ENCODE results near the gene ARL8A. TPM values are rescaled to one million over a fixed set of nuclear protein-coding genes. Genes with fewer than 3 reads are reported as not detected.
A peak's percentile ranks its signal among the peaks of the same experiment; 100 is the strongest.

Gene ARL8A
- total RNA-seq, 1 experiment from 2014 or later = 27.8 TPM

DNA sequence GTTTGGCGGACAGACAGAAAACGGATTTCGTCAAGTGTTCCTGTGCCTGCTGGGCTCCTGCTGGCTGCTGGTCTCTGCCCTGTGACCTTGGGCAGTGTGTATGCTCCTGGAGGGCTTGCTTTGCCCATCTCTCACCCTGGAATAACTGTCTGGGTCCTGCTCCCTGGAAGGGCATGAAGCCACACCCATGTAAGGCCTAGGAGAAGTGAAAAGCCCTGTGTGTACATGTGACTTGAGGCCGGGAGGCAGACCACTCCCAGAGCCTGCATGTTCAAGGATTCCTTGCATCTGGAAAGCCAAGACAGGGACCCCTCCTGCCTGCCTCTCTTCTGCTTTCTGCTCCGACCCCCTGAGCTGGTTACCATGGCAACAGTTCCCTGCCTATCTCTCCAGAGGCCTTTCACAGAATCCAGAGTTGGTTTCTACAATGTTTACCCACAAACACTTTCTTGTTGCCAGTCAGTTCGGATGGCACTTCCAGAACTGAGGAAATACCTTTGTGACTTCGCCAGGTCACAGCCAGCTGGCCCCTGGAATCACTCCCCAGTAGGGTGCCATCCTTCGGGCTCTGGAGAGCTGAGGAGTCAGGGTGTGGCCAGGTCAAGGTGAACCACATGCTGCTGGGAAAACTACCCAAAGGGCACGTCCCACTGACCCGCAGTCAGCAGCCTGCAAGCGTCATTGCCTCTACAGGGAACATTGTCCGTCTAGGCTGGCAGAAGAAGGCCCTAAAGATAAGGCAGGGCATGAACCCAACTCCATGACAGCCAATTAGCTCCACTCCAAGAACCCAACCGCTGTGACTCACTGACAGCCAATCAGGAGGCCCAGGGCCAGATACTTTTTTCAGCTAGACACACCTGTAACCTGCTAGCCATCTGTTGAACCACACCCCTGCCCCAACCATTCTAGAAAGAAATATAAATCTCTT is 36.5 kb downstream of the ARL8A start:
- no peak overlapping the region for H3K4me3 ChIP-seq (ENCODE audit: low read depth, low read length)
- no peaks in the 10 kb centered on the region for H3K27me3 Mint-ChIP-seq (ENCODE audit: insufficient read depth, unreplicated experiment)
- ChIA-PET POLR2A (interaction anchor here (0.5 to 3.5 kb wide), 2 partner anchors 55 to 98 kb away, joined by 4 to 50 read pairs; partner anchors contain the start of gene ELF3), CTCF (no interaction called here)
- H3K36me3 Mint-ChIP-seq (ENCODE audit: insufficient read depth, unreplicated experiment) = no peaks in the 10 kb centered on the region
- H3K4me1 ChIP-seq = peaks cover 62% of the 10 kb centered on the region
- no TSS peak for BruUV-seq (replicated peaks)
- H3K27ac Mint-ChIP-seq (ENCODE audit: unreplicated experiment) = peak overlapping the region; percentile 67
- H3K9me3 ChIP-seq = no peaks in the 10 kb centered on the region
- TF ChIP-seq, protein P1, sequence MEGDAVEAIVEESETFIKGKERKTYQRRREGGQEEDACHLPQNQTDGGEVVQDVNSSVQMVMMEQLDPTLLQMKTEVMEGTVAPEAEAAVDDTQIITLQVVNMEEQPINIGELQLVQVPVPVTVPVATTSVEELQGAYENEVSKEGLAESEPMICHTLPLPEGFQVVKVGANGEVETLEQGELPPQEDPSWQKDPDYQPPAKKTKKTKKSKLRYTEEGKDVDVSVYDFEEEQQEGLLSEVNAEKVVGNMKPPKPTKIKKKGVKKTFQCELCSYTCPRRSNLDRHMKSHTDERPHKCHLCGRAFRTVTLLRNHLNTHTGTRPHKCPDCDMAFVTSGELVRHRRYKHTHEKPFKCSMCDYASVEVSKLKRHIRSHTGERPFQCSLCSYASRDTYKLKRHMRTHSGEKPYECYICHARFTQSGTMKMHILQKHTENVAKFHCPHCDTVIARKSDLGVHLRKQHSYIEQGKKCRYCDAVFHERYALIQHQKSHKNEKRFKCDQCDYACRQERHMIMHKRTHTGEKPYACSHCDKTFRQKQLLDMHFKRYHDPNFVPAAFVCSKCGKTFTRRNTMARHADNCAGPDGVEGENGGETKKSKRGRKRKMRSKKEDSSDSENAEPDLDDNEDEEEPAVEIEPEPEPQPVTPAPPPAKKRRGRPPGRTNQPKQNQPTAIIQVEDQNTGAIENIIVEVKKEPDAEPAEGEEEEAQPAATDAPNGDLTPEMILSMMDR (IDR thresholded peaks at IDR 0.05; ENCODE audit: insufficient read depth in 1 of 2, low read depth in 1 of 2, low read length in 1 of 2, severe bottlenecking in 1 of 2, unreplicated experiment in 1 of 2) = no peak
- H3K4me3 Mint-ChIP-seq (ENCODE audit: unreplicated experiment) = no peak overlapping the region
- no peak for DNase-seq
- intact Hi-C loops (cut with micrococcal nuclease; ENCODE audit: unreplicated experiment) = loop anchor here (5.0 kb wide), 1 partner anchor 51 kb away; no protein-coding TSS in a partner anchor
- H3K36me3 ChIP-seq (ENCODE audit: control insufficient read depth, insufficient read depth, low read length) = no peaks in the 10 kb centered on the region
- peaks cover 35% of the 10 kb centered on the region for H3K4me1 Mint-ChIP-seq (ENCODE audit: low read depth, unreplicated experiment)
- no peaks in the 10 kb centered on the region for H3K27me3 ChIP-seq (replicated peaks; ENCODE audit: control insufficient read depth, insufficient read depth, low read length)
- no peaks in the 10 kb centered on the region for H3K9me3 Mint-ChIP-seq (ENCODE audit: unreplicated experiment)

DNA sequence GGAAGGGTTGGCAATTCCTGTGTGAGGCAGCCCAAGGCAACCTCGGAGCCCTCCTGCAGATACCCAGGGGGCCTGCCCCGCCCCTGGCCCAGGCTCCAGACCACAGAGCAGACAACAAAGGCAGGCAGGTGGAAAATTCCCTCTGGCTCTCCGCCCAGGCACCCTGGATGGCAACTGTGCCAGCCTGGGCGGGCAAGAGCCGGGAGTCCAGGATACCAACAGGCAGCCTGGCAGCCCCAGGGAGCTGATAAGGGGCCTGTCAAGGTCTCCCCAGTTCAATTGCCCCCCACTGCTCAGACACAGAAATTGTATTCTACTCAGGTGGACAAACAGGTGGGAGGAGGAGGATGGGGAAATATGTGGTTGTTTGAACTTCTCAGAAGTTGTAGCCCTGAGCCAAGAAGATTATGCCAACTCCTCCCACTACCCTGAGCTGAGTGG is 37.2 kb downstream of the ARL8A start:
- BruUV-seq (replicated peaks) = no TSS peak
- no peaks in the 10 kb centered on the region for H3K36me3 Mint-ChIP-seq (ENCODE audit: insufficient read depth, unreplicated experiment)
- ChIA-PET POLR2A (interaction anchor here (0.5 to 3.5 kb wide), 2 partner anchors 54 to 97 kb away, joined by 4 to 50 read pairs; partner anchors contain the start of gene ELF3), CTCF (no interaction called here)
- peaks cover 33% of the 10 kb centered on the region for H3K4me1 Mint-ChIP-seq (ENCODE audit: low read depth, unreplicated experiment)
- no peaks in the 10 kb centered on the region for H3K9me3 ChIP-seq
- H3K27me3 Mint-ChIP-seq (ENCODE audit: insufficient read depth, unreplicated experiment) = no peaks in the 10 kb centered on the region
- peak overlapping the region; percentile 89 for H3K27ac Mint-ChIP-seq (ENCODE audit: unreplicated experiment)
- intact Hi-C loops (cut with micrococcal nuclease; ENCODE audit: unreplicated experiment) = loop anchor here (5.0 kb wide), 1 partner anchor 50 kb away; no protein-coding TSS in a partner anchor
- no peaks in the 10 kb centered on the region for H3K9me3 Mint-ChIP-seq (ENCODE audit: unreplicated experiment)
- H3K4me3 ChIP-seq (ENCODE audit: low read depth, low read length) = no peak overlapping the region
- no peaks in the 10 kb centered on the region for H3K27me3 ChIP-seq (replicated peaks; ENCODE audit: control insufficient read depth, insufficient read depth, low read length)
- no peak for DNase-seq
- peaks cover 56% of the 10 kb centered on the region for H3K4me1 ChIP-seq
- no peaks in the 10 kb centered on the region for H3K36me3 ChIP-seq (ENCODE audit: control insufficient read depth, insufficient read depth, low read length)
- peak overlapping the region; percentile 19 for H3K4me3 Mint-ChIP-seq (ENCODE audit: unreplicated experiment)
- TF ChIP-seq, protein P1 (IDR thresholded peaks at IDR 0.05; ENCODE audit: insufficient read depth in 1 of 2, low read depth in 1 of 2, low read length in 1 of 2, severe bottlenecking in 1 of 2, unreplicated experiment in 1 of 2) = no peak
